ENCODE measurements around the gene ZMIZ1.

DNA sequence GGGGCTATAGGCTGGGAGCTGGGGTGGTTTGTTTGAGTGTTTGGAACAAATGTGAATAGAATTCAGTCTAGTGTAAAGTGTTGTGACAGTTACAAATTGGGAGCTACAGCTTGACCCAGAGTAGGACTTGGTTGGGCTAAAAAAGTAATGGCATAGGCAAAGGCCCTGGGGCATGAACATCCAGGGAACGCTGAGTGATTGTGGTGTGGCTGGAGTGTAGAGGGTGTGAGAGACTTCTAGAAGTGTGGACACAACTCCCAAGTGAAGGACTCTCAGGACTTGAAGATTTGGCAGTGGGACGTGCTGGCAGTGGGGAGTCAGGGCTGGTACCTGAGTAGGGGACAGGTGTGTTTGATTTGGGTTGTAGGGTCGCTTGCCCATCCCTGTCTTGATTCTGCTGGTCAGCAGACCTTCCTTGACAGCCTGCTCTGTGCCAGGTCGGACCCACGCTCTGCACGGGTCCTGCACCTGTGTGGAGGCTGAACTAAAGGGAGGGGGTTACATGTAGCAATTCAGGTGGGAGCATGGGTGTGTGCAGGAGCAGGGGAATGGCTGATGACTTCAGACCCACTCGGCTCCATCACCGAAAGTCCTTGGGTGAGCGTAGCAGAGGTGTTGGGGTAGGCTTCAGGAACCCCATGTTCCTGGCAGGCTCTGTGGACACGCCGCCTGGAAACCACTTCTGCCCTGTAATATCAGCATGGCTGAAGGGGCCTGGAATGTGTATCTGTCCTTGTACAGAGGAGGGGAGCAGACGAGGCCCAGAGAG lies 43.3 kb downstream of the ZMIZ1 start:
- TF ChIP-seq, protein P1, sequence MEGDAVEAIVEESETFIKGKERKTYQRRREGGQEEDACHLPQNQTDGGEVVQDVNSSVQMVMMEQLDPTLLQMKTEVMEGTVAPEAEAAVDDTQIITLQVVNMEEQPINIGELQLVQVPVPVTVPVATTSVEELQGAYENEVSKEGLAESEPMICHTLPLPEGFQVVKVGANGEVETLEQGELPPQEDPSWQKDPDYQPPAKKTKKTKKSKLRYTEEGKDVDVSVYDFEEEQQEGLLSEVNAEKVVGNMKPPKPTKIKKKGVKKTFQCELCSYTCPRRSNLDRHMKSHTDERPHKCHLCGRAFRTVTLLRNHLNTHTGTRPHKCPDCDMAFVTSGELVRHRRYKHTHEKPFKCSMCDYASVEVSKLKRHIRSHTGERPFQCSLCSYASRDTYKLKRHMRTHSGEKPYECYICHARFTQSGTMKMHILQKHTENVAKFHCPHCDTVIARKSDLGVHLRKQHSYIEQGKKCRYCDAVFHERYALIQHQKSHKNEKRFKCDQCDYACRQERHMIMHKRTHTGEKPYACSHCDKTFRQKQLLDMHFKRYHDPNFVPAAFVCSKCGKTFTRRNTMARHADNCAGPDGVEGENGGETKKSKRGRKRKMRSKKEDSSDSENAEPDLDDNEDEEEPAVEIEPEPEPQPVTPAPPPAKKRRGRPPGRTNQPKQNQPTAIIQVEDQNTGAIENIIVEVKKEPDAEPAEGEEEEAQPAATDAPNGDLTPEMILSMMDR (IDR thresholded peaks at IDR 0.05) = no peak
- no peak for TF ChIP-seq POLR2A (IDR thresholded peaks at IDR 0.05)
